ENCODE data around the gene GARIN5B.

The GARIN5B gene

GRCh38 chr19:55322204-55322885, 40.7 kb downstream of the GARIN5B start:
- no peak for DNase-seq (ENCODE audit: low spot score)

- DNase-seq (ENCODE audit: low spot score) = no peak
Measured at GRCh38 chr19:55321466-55322137, 41.5 kb downstream of the GARIN5B start.

DNA sequence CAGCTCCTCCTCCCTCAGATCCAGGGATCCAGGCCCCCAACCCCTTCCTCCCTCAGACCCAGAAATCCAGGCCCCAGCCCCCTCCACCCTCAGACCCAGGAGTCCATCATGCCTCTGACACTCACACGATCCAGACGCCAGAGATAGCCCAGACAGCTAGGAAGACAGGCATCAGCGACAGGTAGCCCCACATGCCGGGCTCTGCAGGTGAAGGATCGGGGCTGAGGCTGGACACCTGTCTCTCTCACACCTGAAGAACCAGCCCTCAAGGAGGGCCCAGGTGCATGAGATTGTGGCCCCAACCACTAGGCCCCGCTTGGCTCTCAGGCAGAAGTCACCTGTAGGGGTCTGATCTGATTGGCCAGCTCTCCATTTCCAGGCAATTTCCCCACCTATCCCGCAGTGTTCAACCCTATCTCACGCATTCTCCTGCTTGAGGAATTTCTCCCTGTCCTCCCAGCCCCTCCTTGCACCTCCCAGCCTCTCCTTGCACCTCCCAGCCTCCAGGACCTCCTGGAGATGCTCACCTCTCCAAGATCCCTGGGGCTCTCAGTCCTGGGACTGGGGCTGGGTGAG, 42.1 kb downstream of the GARIN5B start:
- DNase-seq (ENCODE audit: low spot score) = no peak

- DNase-seq (ENCODE audit: low spot score) = no peak
Measured at GRCh38 chr19:55319785-55320184, 43.3 kb downstream of the GARIN5B start.

DNA sequence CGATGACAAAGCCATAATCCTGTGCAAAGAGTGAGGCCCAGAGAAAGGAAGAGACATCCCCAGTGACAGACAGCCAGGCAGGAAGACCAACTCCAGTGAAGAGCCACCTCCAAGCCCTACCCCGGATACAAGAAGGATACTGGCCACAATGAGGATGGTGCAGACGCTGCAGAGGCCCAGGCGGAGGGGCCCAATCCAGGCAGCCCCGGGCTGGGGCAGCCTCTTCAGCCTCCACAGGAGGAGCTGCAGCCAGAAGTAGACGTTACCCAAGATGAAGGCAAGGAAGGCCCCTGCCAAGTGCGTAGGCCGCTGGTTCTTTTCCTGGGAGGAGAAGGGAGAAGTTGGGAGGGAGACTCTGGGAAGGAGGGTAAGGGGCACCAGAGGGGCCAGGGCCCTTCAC, 46.4 kb downstream of the GARIN5B start:
- no peak for DNase-seq (ENCODE audit: low spot score)

GRCh38 chr19:55315956-55316525, 47.0 kb downstream of the GARIN5B start:
- DNase-seq (ENCODE audit: low spot score) = no peak

- DNase-seq (ENCODE audit: low spot score) = no peak
Measured at GRCh38 chr19:55314396-55314795, 48.7 kb downstream of the GARIN5B start.

GRCh38 chr19:55312621-55313512, 50.2 kb downstream of the GARIN5B start:
- no peak for DNase-seq (ENCODE audit: low spot score)

DNA sequence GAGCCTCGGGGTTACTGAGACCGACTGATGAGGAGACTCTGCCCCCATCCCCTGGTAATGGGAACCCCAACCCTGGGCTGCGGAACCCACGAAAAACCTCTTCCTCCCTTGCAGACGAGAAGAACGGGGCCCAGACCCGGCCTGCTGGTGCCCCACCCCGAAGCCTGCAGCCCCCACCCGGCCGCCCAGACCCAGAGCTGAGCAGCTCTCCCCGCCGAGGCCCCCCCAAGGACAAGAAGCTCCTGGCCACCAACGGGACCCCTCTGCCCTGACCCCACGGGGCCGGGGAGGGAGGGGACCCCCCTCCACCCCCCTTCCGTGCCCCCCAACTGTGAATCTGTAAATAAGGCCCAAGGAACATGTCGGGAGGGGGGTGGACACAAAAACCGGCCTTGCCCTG, 51.3 kb downstream of the GARIN5B start:
- DNase-seq (ENCODE audit: low spot score) = no peak

DNA sequence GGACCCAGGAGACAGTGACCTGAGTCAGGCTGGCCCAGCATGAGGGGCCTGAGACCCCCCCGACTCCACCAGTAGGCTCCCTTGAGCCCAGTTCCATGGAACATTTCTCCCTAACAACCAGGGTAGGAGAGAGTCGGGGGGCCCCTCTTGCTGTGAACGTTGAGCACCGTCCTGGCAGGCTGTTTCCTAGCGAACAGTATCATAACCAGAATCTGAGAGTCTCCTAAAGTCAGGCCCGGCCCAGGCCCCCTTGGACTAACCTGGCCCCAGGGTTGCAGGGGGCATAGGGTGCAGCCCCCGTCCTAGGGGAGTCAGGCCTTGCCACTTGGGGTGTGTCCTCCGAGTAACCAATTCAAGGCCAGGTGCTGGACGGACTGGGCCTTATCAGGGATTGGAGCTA, 51.7 kb downstream of the GARIN5B start:
- DNase-seq (ENCODE audit: low spot score) = no peak

- no peak for DNase-seq (ENCODE audit: low spot score)
Measured at GRCh38 chr19:55310498-55310897, 52.6 kb downstream of the GARIN5B start.

DNA sequence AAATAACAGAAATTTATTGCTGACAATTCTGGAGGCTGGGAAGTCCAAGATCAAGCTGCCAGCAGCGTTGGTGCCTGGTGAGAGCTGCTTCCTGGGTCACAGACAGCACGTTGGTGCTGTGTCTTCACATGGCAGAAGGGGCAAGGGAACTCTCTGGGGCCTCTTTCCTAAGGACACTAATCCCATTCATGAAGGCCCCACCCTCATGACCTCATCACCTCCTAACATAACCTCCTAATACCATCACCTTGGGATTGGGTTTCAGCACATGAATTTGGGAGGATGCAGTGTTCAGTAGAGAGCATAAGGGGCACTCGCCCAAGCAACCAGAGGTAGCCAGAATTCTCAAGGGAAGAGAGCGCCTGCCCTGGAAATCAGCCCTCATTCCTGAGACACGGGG, 53.6 kb downstream of the GARIN5B start:
- DNase-seq (ENCODE audit: low spot score) = no peak

DNA sequence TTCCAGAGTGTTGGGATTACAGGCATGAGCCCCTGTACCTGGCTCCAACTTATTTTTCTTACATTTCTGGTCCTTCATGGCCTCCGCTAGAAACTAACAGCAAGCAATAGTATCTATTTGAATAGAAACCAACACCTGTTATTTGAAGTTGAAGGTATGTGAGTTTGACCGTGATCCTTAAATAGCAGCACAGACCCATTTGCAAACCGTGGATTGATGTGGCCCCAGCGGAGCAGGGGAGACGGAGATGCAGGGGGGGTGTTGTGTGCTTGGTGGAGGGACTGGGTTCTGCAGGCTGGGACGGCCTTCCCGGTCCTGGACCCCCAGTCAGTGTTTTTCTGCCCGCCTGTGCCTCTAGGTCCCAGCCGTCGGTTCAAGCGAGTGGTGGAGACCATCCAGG, 54.8 kb downstream of the GARIN5B start:
- no peak for DNase-seq (ENCODE audit: low spot score)

DNA sequence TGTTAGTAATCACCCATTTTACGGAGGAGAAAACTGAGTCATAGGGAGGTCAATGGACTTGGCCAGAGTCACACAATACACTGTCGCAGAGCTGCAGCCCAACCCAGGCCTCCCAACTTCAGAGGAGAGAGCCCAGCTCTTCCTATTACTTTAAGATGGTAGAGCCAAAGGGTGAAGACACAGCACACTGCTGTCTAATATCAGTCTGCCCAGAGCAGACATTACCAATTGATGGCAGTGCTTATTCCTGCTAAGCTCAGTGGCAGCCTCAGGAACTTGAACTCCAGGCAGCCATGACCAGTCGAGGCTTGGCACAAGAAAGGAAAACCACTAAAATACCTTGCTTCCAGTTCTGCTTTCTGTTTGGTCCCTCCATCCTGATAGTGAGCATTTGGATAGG, 56.3 kb downstream of the GARIN5B start:
- no peak for DNase-seq (ENCODE audit: low spot score)

GRCh38 chr19:55305983-55306562, 57.0 kb downstream of the GARIN5B start:
- DNase-seq (ENCODE audit: low spot score) = no peak

GRCh38 chr19:55305491-55305890, 57.6 kb downstream of the GARIN5B start:
- peak; percentile 47 for DNase-seq (ENCODE audit: low spot score)

GRCh38 chr19:55304980-55305379, 58.1 kb downstream of the GARIN5B start:
- DNase-seq (ENCODE audit: low spot score) = no peak
